Fibroblast of lung (primary cell): Measurements from ENCODE around the gene PIGX. TPM values are rescaled to one million over a fixed set of nuclear protein-coding genes. Genes with fewer than 3 reads are reported as not detected.
A peak's percentile ranks its signal among the peaks of the same experiment; 100 is the strongest.

Experiments
- DNase-seq, 2 donors: peaks; one replicate each; pipeline versions ENCODE4 v3.0.0 to v3.0.0-alpha.2; 2010; ENCODE audit warnings: low read depth in 2 of 2
- H2AFZ ChIP-seq: 2 replicates; pipeline ENCODE4 v1.5.1; 2012; ENCODE audit warnings: low read length, control low read depth, inconsistent platforms
- H3K27ac ChIP-seq: 2 replicates; pipeline ENCODE4 v1.5.1; 2011; ENCODE audit warnings: low read length, control low read depth; ENCODE audit not compliant: insufficient read depth
- H3K27me3 ChIP-seq: 2 replicates; pipeline ENCODE4 v1.5.1; 2011; ENCODE audit warnings: mild to moderate bottlenecking, low read length; ENCODE audit not compliant: control insufficient read depth, insufficient read depth
- H3K36me3 ChIP-seq: 2 replicates; pipeline ENCODE4 v1.5.1; 2011; ENCODE audit warnings: low read length; ENCODE audit not compliant: control insufficient read depth, insufficient read depth
- H3K4me1 ChIP-seq: 2 replicates; pipeline ENCODE4 v1.5.1; 2011; ENCODE audit warnings: low read length; ENCODE audit not compliant: control insufficient read depth, insufficient read depth; ENCODE audit errors: extremely low read depth
- H3K4me2 ChIP-seq: 2 replicates; pipeline ENCODE4 v1.5.1; 2011; ENCODE audit warnings: low read length, control low read depth; ENCODE audit not compliant: insufficient read depth; ENCODE audit errors: extremely low read depth
- H3K4me3 ChIP-seq, 4 experiments: fragments of 200-600 bp in 1 of 4; sonication (generic) in 1 of 4; replicated peaks in 1 of 4; 2 replicates each; pipeline ENCODE4 v1.5.1; 2011 to 2016; ENCODE audit warnings: low read length in 4 of 4, low read depth in 3 of 4, mild to moderate bottlenecking in 3 of 4, control low read depth in 2 of 4, inconsistent platforms in 1 of 4, mixed read lengths in 1 of 4; ENCODE audit not compliant: insufficient read depth in 1 of 4; ENCODE audit errors: control extremely low read depth in 1 of 4
- H3K79me2 ChIP-seq: 2 replicates; pipeline ENCODE4 v1.5.1; 2012; ENCODE audit warnings: mild to moderate bottlenecking, low read length, inconsistent platforms; ENCODE audit not compliant: control insufficient read depth, insufficient read depth
- H3K9ac ChIP-seq: 2 replicates; pipeline ENCODE4 v1.5.1; 2011; ENCODE audit warnings: mild to moderate bottlenecking, low read length, control low read depth; ENCODE audit not compliant: insufficient read depth
- H3K9me3 ChIP-seq: 2 replicates; pipeline ENCODE4 v1.5.1; 2012; ENCODE audit warnings: low read depth, low read length; ENCODE audit not compliant: control insufficient read depth, insufficient read depth
- H4K20me1 ChIP-seq: 2 replicates; pipeline ENCODE4 v1.5.1; 2011; ENCODE audit warnings: low read length; ENCODE audit not compliant: control insufficient read depth, insufficient read depth; ENCODE audit errors: extremely low read depth
- CTCF ChIP-seq, 2 donors: IDR thresholded peaks in 1 of 2; conservative IDR thresholded peaks in 1 of 2; 1 replicate in 1 of 2; 2 replicates in 1 of 2; pipeline ENCODE4 v1.5.1; 2011 to 2012; ENCODE audit warnings: low read length in 2 of 2, control low read depth in 1 of 2, inconsistent platforms in 1 of 2, low read depth in 1 of 2, mild to moderate bottlenecking in 1 of 2
- EZH2 ChIP-seq: IDR thresholded peaks from 2 replicates; pipeline ENCODE4 v1.5.1; 2012; ENCODE audit warnings: low read length, control low read depth, mild to moderate bottlenecking; ENCODE audit errors: missing control alignments
- polyA plus RNA-seq, 2 donors: library from polyadenylated mRNA; depleted of rRNA in 1 of 2; stranded (reverse) in 1 of 2; unstranded in 1 of 2; fragments of >200 nt; gene quantifications; 2 replicates each; pipeline ENCODE4 v1.2.1, GENCODE V29; 2011 to 2012; ENCODE audit warnings: missing spikeins in 1 of 2
- total RNA-seq: library from RNA; depleted of rRNA; stranded (reverse); fragments of >200 nt; gene quantifications from 2 replicates; pipeline ENCODE4 v1.2.1, GENCODE V29; 2014

Gene PIGX
- total and polyA plus RNA-seq, 2 donors (not counting 1 experiment from before 2014, with no cell fraction given) = 10.7 to 17.0 TPM

GRCh38 chr3:196726788-196727675, 14.9 kb downstream of the PIGX start:
- Histone ChIP-seq H2AFZ (no peak overlapping the region), H3K9ac (no peak overlapping the region), H3K4me3 (no peak overlapping the region), H3K27me3 (no peaks in the 10 kb centered on the region), H3K9me3 (no peaks in the 10 kb centered on the region), H3K4me2 (no peak overlapping the region), H3K36me3 (no peaks in the 10 kb centered on the region), H3K27ac (no peak overlapping the region), H3K79me2 (no peaks in the 10 kb centered on the region), H3K4me1 (no peaks in the 10 kb centered on the region), H4K20me1 (no peaks in the 10 kb centered on the region)
- TF ChIP-seq EZH2 (no peak), CTCF (conservative IDR thresholded peaks at IDR 0.05 in 1 of 2, IDR thresholded peaks at IDR 0.05 in 1 of 2; ENCODE audit: low read depth in 1 of 2, low read length in 2 of 2) (no peak)
- DNase-seq = peak; percentile 34 to 36

- no peak overlapping the region for H3K27ac ChIP-seq
- no peaks in the 10 kb centered on the region for H3K27me3 ChIP-seq
- H2AFZ ChIP-seq = no peak overlapping the region
- no peak overlapping the region for H3K4me2 ChIP-seq
- TF ChIP-seq EZH2 (no peak), CTCF (conservative IDR thresholded peaks at IDR 0.05 in 1 of 2, IDR thresholded peaks at IDR 0.05 in 1 of 2; ENCODE audit: low read depth in 1 of 2, low read length in 2 of 2) (no peak)
- H3K4me1 ChIP-seq = no peaks in the 10 kb centered on the region
- no peak overlapping the region for H3K9ac ChIP-seq
- peak in 1 of 2 donors; percentile 31 for DNase-seq
- H3K9me3 ChIP-seq = no peaks in the 10 kb centered on the region
- H3K36me3 ChIP-seq = no peaks in the 10 kb centered on the region
- H4K20me1 ChIP-seq = no peaks in the 10 kb centered on the region
- no peak overlapping the region for H3K4me3 ChIP-seq
- H3K79me2 ChIP-seq = peaks cover 7% of the 10 kb centered on the region
Measured at GRCh38 chr3:196735751-196736150, 23.6 kb downstream of the PIGX start.

- no peak for DNase-seq
- Histone ChIP-seq H3K9ac (no peak overlapping the region), H2AFZ (no peak overlapping the region), H3K4me2 (no peak overlapping the region), H3K79me2 (peaks cover 17% of the 10 kb centered on the region), H3K27ac (no peak overlapping the region), H3K9me3 (no peaks in the 10 kb centered on the region), H3K4me1 (peaks cover 2% of the 10 kb centered on the region), H3K4me3 (no peak overlapping the region), H4K20me1 (peaks cover 2% of the 10 kb centered on the region), H3K27me3 (no peaks in the 10 kb centered on the region), H3K36me3 (no peaks in the 10 kb centered on the region)
- no peak for TF ChIP-seq CTCF (conservative IDR thresholded peaks at IDR 0.05 in 1 of 2, IDR thresholded peaks at IDR 0.05 in 1 of 2; ENCODE audit: low read depth in 1 of 2, low read length in 2 of 2)
- no peak for TF ChIP-seq EZH2
Measured at GRCh38 chr3:196736670-196737374, 24.6 kb downstream of the PIGX start.
